GOT3 (cell line): Measurements from ENCODE around the gene HIVEP2.

Experiments used
- DNase-seq: peaks from one replicate; lab custom pipeline; 2025; ENCODE audit warnings: mixed read lengths; lab: John Stamatoyannopoulos, UW

The HIVEP2 gene

DNA sequence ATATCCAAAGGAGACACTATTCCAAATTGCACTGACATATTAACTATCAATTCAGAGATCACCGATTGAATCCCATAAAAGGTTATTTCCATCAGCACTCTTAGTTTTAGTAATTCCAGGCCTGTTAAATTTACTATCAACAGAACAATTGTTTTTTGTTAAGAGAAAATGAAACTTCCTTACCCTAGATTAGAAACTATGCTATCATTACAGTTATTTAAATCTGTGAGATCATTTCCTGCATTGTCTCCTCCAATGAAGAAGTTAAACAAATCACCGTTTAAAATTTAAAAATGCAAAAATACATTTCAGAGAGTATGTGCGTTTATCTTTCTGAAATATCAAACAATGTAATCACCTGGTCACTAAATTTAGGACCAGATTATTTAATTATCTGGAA lies 57.5 kb downstream of the HIVEP2 start:
- no peak for DNase-seq

DNA sequence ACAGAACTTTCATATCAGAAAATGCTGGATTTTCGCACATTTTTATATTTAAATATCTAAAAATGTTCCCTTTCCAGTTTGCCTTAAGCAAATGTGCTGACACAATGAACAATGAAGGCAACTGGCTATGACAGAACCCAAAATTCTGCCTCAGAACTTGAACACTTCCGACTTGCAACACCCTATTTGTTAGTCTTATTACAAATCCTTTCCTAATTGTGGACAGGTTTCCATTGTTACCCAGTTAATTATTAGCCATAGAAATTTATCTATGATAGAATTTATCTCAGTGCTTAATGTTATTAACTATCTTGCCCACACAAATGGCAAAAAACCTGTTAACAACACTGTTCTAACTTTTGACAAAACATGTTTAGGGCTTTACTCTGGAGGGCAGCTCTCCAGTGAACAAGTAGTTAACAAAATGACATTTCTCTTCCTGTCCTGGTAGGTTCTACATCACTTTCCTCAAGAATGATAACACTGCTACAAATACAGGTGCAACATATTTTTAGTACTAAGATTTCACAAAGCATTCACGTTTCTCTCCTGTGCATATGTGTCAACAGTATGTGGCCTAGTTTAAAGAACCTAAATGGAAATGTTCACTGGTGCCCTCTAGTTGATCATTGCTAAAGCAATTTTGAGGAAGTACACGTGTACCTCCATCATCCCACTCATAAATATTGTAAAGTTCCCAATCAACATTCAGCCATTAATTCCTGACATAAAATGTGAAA lies 58.4 kb downstream of the HIVEP2 start:
- no peak for DNase-seq

DNA sequence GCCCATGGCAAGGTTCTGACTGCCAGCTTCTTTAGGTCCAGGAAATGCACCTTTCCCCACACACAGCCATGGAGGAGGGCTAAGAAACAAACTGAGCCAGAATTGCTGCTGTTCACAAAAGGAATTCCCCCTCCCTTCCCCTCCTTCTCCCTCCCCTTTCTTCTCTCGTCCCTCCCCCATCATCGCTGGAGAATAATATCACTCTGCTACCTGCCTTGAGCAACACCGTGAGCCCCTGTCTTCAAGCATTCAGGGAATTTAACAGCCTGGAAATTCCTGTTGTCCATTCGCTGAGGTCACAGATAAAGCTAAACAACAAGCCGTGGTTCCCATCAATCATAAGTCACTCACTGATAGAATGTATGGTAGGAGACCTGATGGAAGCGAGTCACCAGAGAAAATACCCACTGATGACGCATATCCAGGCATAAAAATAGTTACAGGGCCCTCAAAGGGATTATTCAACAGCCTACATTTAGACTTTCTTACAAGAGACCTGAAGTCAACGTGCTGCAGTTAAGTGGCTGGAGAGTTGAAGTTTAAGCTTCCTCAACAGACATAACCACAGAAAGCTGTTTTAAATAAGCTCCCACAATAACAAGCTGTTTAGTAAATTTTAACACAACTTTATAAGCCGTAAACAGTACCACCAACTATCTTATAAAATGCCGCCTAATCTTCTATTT lies 59.7 kb downstream of the HIVEP2 start:
- no peak for DNase-seq

DNA sequence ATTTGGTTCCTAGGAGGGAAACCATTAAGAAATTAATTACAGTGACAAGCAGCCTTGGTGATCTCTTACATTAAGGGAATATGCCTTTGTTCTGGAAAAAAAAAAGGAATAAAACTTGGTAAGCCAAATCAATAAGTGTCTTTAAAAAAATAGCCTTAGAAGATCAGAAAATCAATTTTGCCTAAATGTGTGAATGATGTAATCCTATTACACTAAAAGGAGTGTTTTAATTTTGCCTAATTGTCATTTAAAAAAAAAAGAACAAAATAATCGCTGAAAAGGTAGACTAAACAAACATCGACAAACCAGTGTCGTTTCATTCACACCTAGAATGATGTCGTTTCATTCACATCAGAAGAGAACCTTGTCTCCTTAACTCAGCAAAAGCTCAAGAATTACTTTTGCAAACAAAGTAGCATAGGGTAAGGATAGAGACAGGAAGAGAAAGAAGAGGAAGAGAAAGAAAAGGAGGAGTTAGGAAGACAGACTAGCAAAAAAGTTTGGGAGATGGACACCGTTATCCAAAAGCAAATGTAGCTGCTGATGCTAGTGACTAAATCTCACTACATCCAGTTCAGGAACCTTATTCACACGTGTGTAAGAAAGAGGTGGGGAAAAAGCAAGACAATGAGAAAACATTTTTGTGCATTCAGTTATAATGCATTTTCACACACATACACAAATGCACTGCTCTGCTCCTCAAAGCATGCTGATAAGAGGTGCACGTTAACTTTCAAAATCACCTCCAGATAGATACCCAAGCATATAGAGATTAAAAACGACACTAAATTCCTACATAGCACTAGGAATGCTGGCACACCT lies 60.6 kb downstream of the HIVEP2 start:
- DNase-seq = no peak

DNA sequence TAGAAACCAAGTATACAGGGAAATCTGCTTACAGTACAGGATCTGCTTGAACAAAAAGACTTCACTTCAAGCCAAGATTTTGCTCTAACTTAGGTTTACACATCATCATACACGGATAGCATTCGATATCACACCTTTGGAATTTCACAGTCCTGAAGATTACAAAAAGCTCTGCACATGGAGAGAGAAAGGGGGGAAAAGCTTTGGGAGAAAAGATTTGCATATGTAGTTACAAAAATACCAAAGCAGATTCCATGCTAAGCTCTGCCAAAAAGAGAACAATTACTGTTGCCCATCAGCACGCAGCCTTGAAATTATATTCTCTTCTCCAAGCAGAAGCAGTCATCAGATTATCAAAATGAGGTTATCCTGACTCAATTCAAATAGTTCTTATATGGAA lies 62.0 kb downstream of the HIVEP2 start:
- no peak for DNase-seq

DNA sequence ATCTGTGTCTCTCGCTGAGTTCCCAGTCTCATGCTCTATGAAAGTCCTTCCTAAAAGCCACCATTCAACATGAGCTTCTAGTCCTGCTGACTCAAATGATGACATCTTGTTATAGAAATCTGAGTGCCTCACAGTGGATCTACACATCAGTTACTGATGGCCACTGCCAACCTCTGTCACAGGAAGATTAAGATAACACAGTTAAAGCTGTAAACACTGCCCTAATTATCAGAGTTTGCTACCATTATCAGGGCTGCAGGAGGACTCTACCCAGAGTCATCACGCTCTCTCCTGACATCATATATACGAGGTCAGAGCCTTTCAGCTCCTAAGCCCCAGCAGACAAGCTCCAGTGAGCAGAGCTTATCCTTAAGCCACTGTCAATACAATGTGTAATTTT lies 63.2 kb downstream of the HIVEP2 start:
- DNase-seq = no peak

DNA sequence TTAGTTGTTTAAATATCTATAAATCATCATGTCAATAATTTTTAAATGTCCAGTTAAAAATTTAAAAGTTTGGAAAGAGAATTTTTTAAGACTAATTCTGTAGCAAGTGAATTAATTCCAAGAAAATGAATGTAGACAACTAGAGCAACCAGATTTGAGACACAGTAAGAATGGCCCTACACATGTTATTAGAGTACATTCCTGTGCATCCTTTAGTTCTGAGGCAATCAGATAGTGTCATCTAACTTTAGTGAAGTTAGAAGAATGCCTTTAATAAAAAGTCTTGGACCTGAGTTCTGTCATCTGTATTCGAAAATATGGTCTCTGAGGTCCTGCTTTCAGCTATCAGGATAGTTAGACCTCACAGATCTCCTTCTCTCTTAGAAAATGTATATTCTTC lies 63.7 kb downstream of the HIVEP2 start:
- DNase-seq = no peak

DNA sequence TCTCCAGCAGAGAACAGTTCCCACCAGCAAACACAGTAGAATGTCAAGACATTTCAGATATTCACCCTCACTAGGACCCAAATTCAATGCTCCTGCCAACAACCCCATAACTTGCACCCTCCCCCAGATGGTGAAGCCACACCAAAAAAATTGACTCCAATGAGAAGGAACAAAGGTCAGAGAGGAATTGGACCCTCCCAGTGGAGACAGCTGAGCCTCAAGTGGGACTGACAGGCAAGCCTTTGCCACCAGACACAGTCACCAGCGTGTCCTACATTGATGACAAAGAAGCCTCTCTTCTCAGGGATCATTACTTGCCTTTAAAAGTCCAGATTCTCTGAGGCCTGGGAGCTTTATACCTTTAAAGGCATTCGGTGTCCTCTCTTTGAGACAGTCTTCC lies 64.8 kb downstream of the HIVEP2 start:
- DNase-seq = no peak

DNA sequence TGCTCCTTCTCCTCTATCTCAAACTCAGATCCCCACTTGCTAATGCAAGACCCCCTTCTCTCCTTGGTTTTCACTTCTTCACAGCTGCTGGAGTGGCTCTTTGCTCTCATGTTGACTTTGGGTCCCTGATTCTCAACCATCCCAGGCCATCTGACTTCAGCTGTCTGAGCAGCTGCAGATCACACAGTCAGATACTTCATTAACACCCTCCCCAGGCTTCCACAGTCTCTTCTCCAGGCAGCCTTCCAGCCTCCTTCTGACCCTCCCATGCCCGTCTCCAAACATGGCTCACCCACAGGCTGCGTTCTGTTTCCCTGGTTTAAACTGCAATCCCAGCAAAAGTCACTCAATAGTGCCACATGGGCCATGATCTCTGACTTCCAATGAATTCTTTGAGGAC lies 65.4 kb downstream of the HIVEP2 start:
- no peak for DNase-seq

DNA sequence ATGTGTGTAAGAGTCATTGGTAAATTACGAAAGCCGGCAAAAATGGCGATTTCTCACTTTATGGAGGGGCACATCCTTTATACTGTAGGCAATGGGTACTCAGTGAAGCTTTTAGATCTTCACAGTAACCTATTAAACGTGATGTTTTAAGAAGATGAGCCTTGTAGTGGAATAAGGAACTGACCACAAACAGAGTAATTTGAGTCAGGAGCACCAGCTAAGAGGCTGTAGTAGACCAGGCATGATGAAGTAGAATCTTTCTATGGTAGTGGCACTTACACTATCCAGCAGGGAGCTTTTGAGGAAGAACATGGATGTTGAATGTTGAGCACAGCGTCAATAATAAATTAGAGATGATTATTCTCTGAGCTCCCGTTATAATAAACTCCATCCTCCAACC lies 65.9 kb downstream of the HIVEP2 start:
- no peak for DNase-seq

DNA sequence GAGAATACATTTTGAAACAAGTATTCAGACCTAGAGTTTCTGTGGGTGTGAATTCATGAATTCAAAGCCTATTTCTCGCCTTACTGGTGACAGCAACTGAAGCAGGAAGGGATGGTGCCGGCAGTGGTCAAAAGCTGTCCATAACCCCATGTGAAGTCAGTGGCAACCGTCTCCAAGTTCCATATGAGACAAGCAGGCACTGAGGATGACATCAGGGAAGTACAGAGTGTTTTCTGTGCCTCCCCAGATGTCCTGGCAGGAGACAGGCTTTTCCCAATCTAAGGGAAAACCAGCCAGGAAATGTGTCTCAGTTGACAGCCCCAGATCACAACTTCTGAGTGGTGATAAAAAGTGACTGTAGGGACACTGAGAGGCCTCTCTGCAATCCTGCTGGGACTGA lies 66.6 kb downstream of the HIVEP2 start:
- no peak for DNase-seq

DNA sequence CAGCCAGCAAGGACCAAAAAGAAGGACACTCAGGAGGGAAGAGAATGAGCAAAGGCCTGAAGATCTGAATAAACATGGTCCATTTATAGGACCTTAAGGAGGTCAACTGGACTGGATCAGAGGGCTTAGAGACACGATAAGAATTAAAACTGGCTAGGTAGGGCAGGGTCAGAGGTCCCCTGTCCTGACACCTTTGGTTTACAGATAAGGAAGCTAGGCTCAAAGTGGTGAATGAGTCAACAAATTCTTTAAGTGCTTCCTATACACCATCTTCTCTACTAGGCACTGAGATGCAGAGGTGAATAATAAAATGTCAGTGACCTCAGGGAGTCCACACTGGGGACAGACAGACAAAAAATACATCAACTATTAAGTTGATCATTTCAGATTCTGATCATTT lies 70.3 kb downstream of the HIVEP2 start:
- DNase-seq = no peak

DNA sequence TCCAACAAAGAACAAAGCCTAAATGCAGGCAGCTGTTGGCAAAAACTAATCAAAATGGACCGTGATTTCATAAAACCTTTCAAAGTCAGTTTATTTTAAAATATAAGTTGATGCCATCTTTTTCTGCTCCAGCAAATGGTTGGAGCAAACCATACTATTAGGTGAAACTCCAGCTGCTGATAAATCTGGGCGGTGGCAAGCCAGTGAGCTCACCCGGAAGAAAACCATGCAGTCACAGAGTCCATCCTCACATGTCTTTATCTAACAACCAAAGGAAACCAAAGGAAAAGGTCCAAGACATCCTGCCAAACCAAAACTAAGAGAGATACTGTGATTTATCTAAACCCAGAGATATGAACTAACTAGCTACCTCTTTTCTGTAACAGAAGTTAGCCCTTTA lies 72.6 kb downstream of the HIVEP2 start:
- DNase-seq = no peak

DNA sequence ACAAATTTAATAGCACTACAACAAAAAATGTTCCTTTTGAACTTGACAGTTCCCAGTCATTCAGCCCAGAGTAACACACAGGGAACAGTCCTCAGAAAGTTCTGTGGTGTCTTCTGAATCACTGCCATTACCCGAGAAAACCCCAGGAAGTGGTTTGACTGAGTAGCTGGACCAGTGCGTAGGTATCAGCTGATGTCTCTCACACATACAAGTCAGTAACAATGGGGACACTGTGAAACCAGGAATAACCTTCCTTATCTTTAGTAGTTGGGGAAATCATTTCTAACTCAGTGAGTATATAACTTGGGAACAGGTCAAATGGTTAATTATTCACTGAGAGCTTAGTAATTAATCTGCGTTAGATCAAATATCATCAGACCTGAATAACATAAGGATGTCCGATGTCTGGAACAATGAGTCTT lies 73.1 kb downstream of the HIVEP2 start:
- no peak for DNase-seq

DNA sequence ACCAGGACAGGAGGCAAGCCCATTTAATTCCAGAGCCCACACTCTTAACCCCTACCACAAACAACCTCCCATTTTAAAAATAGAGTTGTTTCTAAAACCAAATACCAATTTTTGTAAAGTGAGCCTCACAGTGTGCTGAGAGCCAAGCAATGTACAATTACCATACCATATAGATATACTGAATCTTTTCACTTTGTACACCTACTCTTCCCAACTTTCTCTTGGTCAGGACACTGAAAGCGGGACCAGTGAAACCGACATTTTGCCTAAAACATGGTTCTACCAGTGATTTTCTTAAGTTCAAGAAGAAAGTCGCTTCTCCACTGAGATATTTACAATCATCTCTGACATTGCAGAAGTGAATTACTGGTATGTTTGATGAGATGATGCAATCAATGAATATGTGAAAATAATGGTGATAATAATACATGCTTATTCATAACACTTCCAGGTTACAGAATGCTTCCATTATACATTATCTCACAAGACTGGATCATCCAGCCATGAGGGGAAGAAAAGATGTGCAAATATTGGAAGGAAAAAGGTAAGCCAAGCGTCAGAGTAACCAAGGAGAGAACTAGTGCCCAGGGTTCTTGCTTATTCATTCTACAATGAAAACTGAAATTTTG lies 74.1 kb downstream of the HIVEP2 start:
- DNase-seq = no peak

DNA sequence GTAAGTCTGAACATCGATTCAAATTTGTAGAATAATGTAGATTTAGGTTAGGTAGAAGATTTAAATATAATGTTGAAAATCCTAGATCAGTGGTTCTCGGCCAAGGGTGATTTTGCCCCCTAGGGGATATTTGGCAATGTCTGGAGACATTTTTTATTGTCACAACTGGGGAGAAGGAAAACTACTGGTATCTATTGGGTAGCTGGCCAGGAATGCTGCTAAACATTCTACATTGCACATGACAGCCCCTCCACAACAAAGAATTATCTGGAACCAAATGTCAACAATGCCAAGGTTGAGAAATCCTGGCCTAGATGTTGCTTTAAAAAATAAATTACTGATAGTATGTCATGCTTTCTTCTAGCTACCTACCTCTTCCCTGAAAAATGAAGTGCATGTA lies 76.1 kb downstream of the HIVEP2 start:
- no peak for DNase-seq

DNA sequence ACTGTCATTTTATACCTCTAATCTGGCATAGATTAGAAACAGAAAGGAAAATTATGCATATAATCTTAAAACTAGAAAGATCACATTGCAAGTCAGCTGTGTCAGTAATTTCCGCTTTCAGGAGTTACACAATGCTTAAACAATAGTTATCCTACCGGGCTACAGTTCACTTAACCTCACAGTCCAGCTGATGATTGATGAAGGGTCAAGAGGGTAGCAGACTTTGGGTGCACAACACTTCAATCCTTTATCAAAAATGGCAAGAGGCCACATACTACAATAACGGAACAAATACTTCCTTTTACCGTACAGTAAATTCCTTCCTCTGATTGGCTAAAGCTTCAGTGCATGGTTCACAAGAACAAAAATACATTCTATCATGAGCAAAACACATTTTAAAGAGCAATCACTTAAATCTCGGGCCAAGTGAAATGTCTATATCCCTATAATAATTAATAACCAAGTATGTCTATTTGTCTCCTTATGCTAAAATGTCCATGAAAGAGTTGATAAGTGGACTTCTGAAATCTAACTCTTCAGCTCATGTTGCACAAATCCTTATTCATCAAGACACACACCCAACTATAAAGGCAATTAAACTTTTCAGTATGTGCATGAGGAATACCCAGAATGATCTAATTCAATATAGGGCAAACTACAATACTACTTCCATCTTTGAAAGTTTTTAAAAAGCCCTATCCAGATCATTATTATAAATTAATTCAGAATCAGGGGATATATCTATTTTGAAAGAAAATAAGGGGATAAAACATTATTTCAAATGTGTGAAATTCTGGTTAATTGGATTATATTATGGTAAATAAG lies 76.8 kb downstream of the HIVEP2 start:
- no peak for DNase-seq

DNA sequence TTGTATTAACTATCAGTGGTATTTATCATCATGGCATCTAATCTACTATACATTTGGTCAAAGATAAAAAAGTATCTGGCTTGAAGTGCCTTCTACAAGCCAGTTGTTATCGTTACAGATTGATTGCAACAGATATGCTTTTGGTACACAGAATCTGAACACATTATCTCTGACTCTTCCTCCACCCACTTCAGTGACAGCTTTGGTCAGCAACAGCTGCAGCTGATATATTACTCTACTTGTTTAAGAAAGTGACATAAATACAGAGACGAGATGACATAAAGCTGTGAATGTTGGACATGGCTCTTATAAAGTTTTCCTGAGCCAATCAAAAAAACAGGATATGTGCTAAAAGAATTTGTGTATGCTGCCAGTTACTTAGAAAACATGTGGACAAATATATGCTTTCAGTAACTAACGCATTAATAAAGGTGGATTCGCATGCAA lies 77.6 kb downstream of the HIVEP2 start:
- DNase-seq = no peak

DNA sequence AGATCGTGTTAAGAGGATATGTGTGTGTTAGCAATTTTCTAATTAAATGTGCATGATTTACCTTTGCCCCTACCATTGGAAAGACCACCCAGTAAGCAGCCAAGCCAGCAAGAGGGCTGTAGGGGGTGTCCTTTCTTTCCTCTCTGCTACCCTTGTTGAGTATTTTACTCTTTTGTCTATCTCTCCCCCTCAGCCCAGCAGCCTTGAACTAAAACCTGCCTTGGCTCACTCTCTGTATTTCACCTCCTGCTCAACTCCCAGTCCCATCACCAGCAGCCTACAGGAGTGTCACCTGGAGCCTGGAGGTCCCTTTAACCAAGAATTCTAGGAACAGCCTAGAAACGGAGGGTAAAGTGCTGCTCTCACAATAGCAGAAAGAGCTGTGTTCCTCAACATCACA lies 81.0 kb downstream of the HIVEP2 start:
- DNase-seq = no peak

DNA sequence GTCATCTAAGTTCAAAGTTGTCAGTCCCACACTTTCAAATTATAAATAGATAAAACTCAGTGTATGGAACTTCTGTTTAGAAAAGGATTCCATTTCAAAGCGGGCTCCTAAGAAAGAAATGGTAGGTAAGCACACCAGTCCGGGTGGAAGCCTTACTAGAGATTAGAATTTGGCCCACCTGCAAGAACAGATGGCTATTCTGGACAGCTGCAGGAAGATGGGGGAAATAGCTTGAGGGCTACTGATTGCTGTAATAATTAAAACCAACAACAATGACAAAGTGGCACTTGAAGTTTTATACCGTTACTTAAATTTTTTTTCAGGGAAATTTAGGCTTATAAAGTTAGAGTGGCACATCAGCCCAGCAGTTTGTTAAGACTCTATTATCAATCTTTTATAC lies 83.3 kb downstream of the HIVEP2 start:
- DNase-seq = no peak

DNA sequence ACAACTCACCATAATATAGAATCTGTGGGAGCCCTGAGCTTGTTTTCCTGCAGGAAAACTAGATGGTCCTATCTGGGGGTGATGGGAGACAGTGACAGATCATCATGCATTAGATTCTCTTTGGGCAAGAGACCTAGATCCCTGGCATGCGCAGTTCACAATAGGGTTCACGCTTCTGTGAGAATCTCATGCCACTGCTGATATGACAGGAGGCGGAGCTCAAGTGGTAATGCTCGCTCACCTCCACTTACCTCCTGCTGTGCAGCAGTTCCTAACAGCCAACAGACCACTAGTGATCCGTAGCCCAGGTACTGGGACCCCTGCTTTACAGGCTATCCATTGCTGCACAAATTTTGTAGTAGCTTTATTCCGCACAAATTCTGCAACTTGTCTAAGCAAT lies 84.5 kb downstream of the HIVEP2 start:
- DNase-seq = no peak
